CD14-positive monocyte (primary cell): Measurements from ENCODE around the gene ATG12. TPM values are rescaled to one million over a fixed set of nuclear protein-coding genes. Genes with fewer than 3 reads are reported as not detected.

ENCODE experiments used
- DNase-seq, 3 donors: peaks; one replicate each; pipeline ENCODE4 v3.0.0-alpha.2; 2011 to 2022
- H2AFZ ChIP-seq: 2 replicates; pipeline ENCODE4 v1.6.0; 2012; ENCODE audit warnings: mild to moderate bottlenecking, low read depth, low read length, inconsistent platforms; ENCODE audit not compliant: insufficient read depth, poor library complexity, severe bottlenecking
- H3K27ac ChIP-seq, 2 donors: 1 replicate in 1 of 2; 2 replicates in 1 of 2; pipeline ENCODE4 v1.5.1; 2012 to 2013; ENCODE audit warnings: low read length in 2 of 2, control low read depth in 1 of 2, inconsistent platforms in 1 of 2, low read depth in 1 of 2, mild to moderate bottlenecking in 1 of 2
- H3K27me3 ChIP-seq, 2 donors: one replicate each; pipeline versions ENCODE4 v1.6.0 to v1.6.1; 2011 to 2013; ENCODE audit warnings: low read length in 2 of 2; ENCODE audit not compliant: control insufficient read depth in 2 of 2, insufficient read depth in 2 of 2
- H3K36me3 ChIP-seq, 2 donors: replicated peaks in 1 of 2; 1 replicate in 1 of 2; 2 replicates in 1 of 2; pipeline versions ENCODE4 v1.5.1 to v1.6.1; 2012 to 2013; ENCODE audit warnings: low read length in 2 of 2, control low read depth in 1 of 2, inconsistent platforms in 1 of 2, mild to moderate bottlenecking in 1 of 2; ENCODE audit not compliant: insufficient read depth in 2 of 2, control insufficient read depth in 1 of 2
- H3K4me1 ChIP-seq, 2 donors: 1 replicate in 1 of 2; 2 replicates in 1 of 2; pipeline versions ENCODE4 v1.5.1 to v1.6.1; 2012 to 2013; ENCODE audit warnings: low read length in 2 of 2, control low read depth in 1 of 2, inconsistent platforms in 1 of 2, mild to moderate bottlenecking in 1 of 2, moderate library complexity in 1 of 2; ENCODE audit not compliant: insufficient read depth in 2 of 2, control insufficient read depth in 1 of 2
- H3K4me2 ChIP-seq: replicated peaks from 2 replicates; pipeline ENCODE3; 2012; ENCODE audit warnings: low read length, moderate library complexity, mild to moderate bottlenecking; ENCODE audit not compliant: poor library complexity, severe bottlenecking; ENCODE audit errors: extremely low read depth
- H3K4me3 ChIP-seq, 3 experiments: fragments of 200-600 bp in 1 of 3; sonication (generic) in 1 of 3; replicated peaks in 1 of 3; 1 replicate in 2 of 3; 2 replicates in 1 of 3; pipeline ENCODE4 v1.5.1; 2011 to 2013; ENCODE audit warnings: low read length in 3 of 3, mild to moderate bottlenecking in 3 of 3, control low read depth in 2 of 3, low read depth in 2 of 3, inconsistent platforms in 1 of 3, moderate library complexity in 1 of 3
- H3K79me2 ChIP-seq: 2 replicates; pipeline ENCODE4 v1.6.0; 2012; ENCODE audit warnings: mild to moderate bottlenecking, control low read depth, inconsistent platforms, low read length, moderate library complexity; ENCODE audit not compliant: insufficient read depth
- H3K9ac ChIP-seq: 2 replicates; pipeline ENCODE4 v1.6.0; 2017; ENCODE audit warnings: low read length, mild to moderate bottlenecking; ENCODE audit not compliant: insufficient read depth, poor library complexity, severe bottlenecking
- H3K9me3 ChIP-seq, 2 donors: replicated peaks in 1 of 2; 1 replicate in 1 of 2; 2 replicates in 1 of 2; pipeline versions ENCODE4 v1.5.1 to v1.6.1; 2012 to 2013; ENCODE audit warnings: low read length in 2 of 2, control low read depth in 1 of 2; ENCODE audit not compliant: control insufficient read depth in 1 of 2, insufficient read depth in 1 of 2
- H4K20me1 ChIP-seq: 2 replicates; pipeline ENCODE4 v1.6.0; 2012; ENCODE audit warnings: mild to moderate bottlenecking, low read length, control low read depth, moderate library complexity; ENCODE audit not compliant: insufficient read depth
- H3K27ac Mint-ChIP-seq, 7 donors: one replicate each; pipeline ENCODE4 v1.8.0; 2020; ENCODE audit warnings: mild to moderate bottlenecking in 7 of 7, mixed read lengths in 7 of 7, moderate library complexity in 6 of 7, inconsistent platforms in 2 of 7
- H3K27me3 Mint-ChIP-seq, 3 donors: one replicate each; pipeline ENCODE4 v1.8.0; 2021 to 2022; ENCODE audit warnings: low read depth in 3 of 3, mild to moderate bottlenecking in 3 of 3, mixed read lengths in 3 of 3, moderate library complexity in 3 of 3, inconsistent platforms in 1 of 3
- H3K36me3 Mint-ChIP-seq, 2 donors: one replicate each; pipeline ENCODE4 v1.8.0; 2020; ENCODE audit warnings: mixed read lengths in 2 of 2, inconsistent platforms in 1 of 2, mild to moderate bottlenecking in 1 of 2
- H3K4me1 Mint-ChIP-seq: one replicate; pipeline ENCODE4 v1.8.0; 2020; ENCODE audit warnings: mild to moderate bottlenecking, mixed read lengths
- H3K4me3 Mint-ChIP-seq, 2 donors: one replicate each; pipeline ENCODE4 v1.8.0; 2020; ENCODE audit warnings: mild to moderate bottlenecking in 2 of 2, mixed read lengths in 2 of 2, moderate library complexity in 1 of 2
- H3K9me3 Mint-ChIP-seq, 7 donors: one replicate each; pipeline ENCODE4 v1.8.0; 2020 to 2022; ENCODE audit warnings: mixed read lengths in 7 of 7, mild to moderate bottlenecking in 6 of 7, moderate library complexity in 6 of 7, inconsistent platforms in 2 of 7
- CTCF ChIP-seq: fragments of 200-600 bp; IDR thresholded peaks from one replicate; pipeline ENCODE4 v1.8.0; 2022; ENCODE audit warnings: antibody characterized with exemption, mild to moderate bottlenecking
- WGBS: methylation state at CpG from one replicate; pipeline ENCODE4 v1.1.5; 2013; ENCODE audit warnings: missing lambda C conversion rate; ENCODE audit not compliant: insufficient coverage; 5-methylcytosine and 5-hydroxymethylcytosine counted together
- intact Hi-C, 2 donors: fragments of 100-400 bp; cut with micrococcal nuclease; formaldehyde crosslinking; loops; one replicate each; pipeline versions ENCODE4 v1.15.0 to v1.15.1; 2023
- polyA plus RNA-seq, 3 donors: library from polyadenylated mRNA; depleted of rRNA in 1 of 3; unstranded in 2 of 3; stranded (reverse) in 1 of 3; fragments of 300-500 nt in 2 of 3; fragments of >200 nt in 1 of 3; fragmentation: Illumina TruSeq in 2 of 3; gene quantifications; 1 replicate in 2 of 3; 2 replicates in 1 of 3; pipeline ENCODE4 v1.2.3, GENCODE V29; 2012 to 2021

The ATG12 gene
- polyA plus RNA-seq, 3 donors, result 44.3 to 143 (median 101) TPM

- H4K20me1 ChIP-seq, result no peaks in the 10 kb centered on the region
- no peak overlapping the region for H3K9ac ChIP-seq
- H3K36me3 ChIP-seq, result no peaks in the 10 kb centered on the region
- TF ChIP-seq CTCF, result no peak
- H3K27ac ChIP-seq, result no peak overlapping the region
- Mint-ChIP-seq H3K9me3 (peaks cover 0 to 4% (median 0%) of the 10 kb centered on the region in 7 donors), H3K36me3 (no peaks in the 10 kb centered on the region), H3K4me1 (no peaks in the 10 kb centered on the region), H3K27me3 (peaks cover 3 to 7% (median 6%) of the 10 kb centered on the region in 3 donors), H3K4me3 (no peak overlapping the region), H3K27ac (peak overlapping the region in 2 of 7 donors; percentile 22 to 30)
- 100% methylated on average over 1 of the region's 1 CpG for WGBS
- no peak overlapping the region for H3K4me2 ChIP-seq
- no peaks in the 10 kb centered on the region for H3K27me3 ChIP-seq
- H3K79me2 ChIP-seq, result no peaks in the 10 kb centered on the region
- DNase-seq, result no peak
- H3K4me3 ChIP-seq, result no peak overlapping the region
- H3K4me1 ChIP-seq, result no peaks in the 10 kb centered on the region
- intact Hi-C loops, result no loop called here
- no peak overlapping the region for H2AFZ ChIP-seq
- H3K9me3 ChIP-seq, result no peaks in the 10 kb centered on the region
Observed at GRCh38 chr5:115801984-115802383, 39.4 kb downstream of the ATG12 start.

GRCh38 chr5:115801152-115801551 is 40.2 kb downstream of the ATG12 start:
- Histone ChIP-seq H3K4me2 (no peak overlapping the region), H3K4me3 (no peak overlapping the region), H3K79me2 (no peaks in the 10 kb centered on the region), H2AFZ (no peak overlapping the region), H3K36me3 (no peaks in the 10 kb centered on the region), H3K4me1 (no peaks in the 10 kb centered on the region), H3K27me3 (no peaks in the 10 kb centered on the region), H3K9ac (no peak overlapping the region), H3K9me3 (no peaks in the 10 kb centered on the region), H4K20me1 (no peaks in the 10 kb centered on the region), H3K27ac (no peak overlapping the region)
- Mint-ChIP-seq H3K27ac (no peak overlapping the region), H3K27me3 (peaks cover 3 to 7% (median 5%) of the 10 kb centered on the region in 3 donors), H3K4me1 (no peaks in the 10 kb centered on the region), H3K9me3 (peaks cover 0 to 7% (median 0%) of the 10 kb centered on the region in 7 donors), H3K4me3 (no peak overlapping the region), H3K36me3 (no peaks in the 10 kb centered on the region)
- intact Hi-C loops, result no loop called here
- DNase-seq, result no peak
- no CpG with 5 or more reads among the region's 2 CpGs for WGBS
- TF ChIP-seq CTCF, result no peak
